HG03342 (cell line): ENCODE results near the gene RIMS1.
"Not testable (repeated sequence)": the region's sequence is repeated elsewhere in the genome, so short reads cannot be mapped to it uniquely, and the experiment has no call there.

Experiments
- ATAC-seq: cut with Tn5 transposase; IDR thresholded peaks from one replicate; pipeline ENCODE4 v1.9.1; 2021; ENCODE audit warnings: mild to moderate bottlenecking, moderate library complexity; ENCODE audit not compliant: unreplicated experiment

The RIMS1 gene

GRCh38 chr6:71967436-71967835 is 81.1 kb downstream of the RIMS1 start:
- no peak for ATAC-seq

- no peak for ATAC-seq
Observed at GRCh38 chr6:71977884-71978283, 91.5 kb downstream of the RIMS1 start.

GRCh38 chr6:71979911-71980310 is 93.6 kb downstream of the RIMS1 start:
- no peak for ATAC-seq

DNA sequence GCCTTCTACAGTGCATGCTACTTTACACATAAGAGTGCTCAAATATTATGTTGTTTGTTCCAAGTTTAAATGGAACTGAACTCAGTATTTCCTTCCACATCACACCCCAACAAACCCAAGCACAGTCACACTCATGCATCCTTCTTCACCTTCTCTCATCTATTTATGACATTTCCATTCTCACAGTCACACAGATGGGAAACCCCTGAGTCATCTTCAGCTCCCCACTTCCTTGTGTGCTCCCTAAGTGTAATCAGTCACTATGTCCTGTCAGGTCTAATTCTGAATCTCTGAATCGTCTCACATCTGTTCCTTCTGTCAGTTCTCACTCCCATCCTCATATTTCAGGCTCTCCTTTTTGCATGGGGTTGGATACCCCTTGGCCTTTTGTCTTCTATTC is 96.0 kb downstream of the RIMS1 start:
- peak; percentile 89 for ATAC-seq

DNA sequence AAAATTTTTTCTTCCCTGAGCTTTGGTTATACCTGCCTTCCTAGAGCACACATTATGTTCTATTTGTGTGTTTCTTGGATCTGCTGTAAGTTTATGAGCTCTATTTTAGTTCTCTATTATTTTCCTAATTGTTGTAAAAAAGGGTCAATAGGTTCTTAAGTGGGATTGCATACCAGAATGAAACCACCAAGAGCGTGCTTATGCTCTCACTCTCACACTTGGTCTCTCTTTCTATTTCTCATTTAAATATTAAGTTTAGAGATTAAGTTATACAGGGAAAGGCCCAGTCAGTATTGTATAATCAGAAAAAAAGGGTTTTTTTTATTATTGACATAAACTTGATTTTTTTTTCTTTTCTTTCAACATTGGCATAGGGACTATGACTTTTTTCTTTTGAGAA is 96.8 kb downstream of the RIMS1 start:
- no peak for ATAC-seq

- no peak for ATAC-seq
Observed at GRCh38 chr6:71994705-71995271, 108.4 kb downstream of the RIMS1 start.

- no peak for ATAC-seq
Observed at GRCh38 chr6:71997341-71997740, 111.0 kb downstream of the RIMS1 start.

DNA sequence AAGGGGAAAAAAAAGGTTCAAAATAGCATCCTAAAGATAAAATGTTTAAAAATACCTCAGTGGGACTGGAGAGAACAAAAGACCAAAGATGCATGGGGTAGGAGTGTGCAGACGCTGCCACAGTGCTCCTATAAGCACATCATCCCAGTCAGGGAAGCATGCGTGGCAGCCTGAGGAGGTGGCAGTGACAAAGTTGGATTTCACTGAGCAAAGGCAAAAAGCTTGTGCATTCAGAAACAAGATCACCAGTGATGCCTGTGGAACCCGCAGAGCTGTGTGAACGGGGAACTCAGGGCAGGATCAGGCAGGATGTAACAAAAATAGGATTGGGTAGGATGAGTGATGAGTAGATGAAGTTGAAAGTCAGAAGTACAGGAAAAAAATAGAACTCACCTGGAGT is 116.1 kb downstream of the RIMS1 start:
- no peak for ATAC-seq

GRCh38 chr6:72006591-72006990 is 120.2 kb downstream of the RIMS1 start:
- not testable (repeated sequence) for ATAC-seq

DNA sequence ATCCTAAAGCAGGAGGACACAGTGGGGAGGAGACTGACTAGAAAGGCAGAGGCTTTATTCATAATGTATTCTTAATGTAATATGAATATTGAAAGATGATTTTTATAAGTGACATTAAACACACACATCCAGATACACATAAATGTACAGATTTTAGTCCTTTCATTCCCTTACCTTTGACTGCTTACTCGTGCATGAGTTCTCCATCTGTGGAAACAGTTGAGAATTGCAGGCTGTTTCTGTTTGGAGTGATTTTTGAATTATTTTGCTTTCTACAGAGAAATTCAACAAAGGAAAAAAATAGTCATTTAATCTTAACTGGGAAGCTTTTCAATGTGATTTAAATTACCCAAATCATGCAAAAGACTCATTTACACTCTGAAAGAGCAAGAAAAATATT is 136.5 kb downstream of the RIMS1 start:
- no peak for ATAC-seq

DNA sequence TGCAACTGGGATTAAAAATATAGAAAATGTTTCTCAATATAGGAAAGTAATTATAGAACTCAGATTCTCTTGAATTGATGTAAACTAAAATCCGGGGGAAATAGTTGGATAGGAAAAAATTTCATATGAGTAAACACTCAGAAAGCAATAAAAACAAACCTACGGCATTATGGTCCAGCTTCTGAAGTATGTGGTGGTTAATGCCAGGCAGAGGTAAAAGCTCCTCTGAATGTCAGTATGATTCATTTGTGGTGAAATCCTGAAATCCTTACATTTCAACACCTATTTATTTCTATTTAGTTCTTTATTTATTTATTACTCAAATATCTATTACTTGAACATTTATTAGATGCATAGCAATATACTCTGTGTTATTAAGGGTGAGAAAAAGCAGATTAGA is 145.1 kb downstream of the RIMS1 start:
- ATAC-seq, result no peak

- ATAC-seq, result no peak
Observed at GRCh38 chr6:72032086-72032485, 145.7 kb downstream of the RIMS1 start.

- no peak for ATAC-seq
Observed at GRCh38 chr6:72035486-72035885, 149.1 kb downstream of the RIMS1 start.

DNA sequence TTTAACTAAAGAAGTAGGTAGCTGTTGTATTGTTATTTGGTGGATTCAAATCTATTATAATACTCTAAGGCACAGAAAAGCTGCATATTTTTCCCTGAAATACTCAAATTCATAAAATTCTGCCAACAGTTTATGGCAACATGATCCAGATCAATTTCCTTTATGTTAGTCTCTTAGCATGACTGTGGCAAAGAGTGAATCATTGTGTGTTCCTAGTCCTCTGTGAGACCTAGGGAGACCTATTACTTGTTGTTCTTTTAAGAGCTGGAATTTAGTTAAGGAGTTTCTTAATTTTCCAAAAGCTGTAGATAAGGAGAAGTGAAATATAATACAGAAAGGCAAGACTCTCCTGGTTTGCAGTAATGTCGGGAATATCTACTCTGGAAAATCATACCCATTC is 149.6 kb downstream of the RIMS1 start:
- ATAC-seq, result no peak

GRCh38 chr6:72037006-72037405 is 150.7 kb downstream of the RIMS1 start:
- ATAC-seq, result no peak

DNA sequence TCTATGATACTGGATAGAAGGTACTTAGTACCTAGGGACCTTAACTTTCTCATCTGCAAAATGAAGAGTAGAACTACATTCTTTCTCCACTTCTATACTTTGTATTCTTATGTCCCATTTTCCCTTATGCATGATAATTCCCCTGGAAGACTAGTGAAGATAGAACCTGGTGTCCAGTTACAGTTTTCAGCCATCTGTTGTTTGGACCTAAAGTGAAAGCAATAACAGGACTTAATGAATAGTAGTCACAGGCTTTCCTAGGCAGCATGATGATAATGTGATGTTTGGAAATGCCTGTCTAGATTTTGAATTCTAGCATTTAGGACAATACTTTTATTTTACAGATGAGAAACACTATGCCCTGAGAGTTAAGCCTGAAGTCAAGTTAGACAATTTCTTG is 153.8 kb downstream of the RIMS1 start:
- no peak for ATAC-seq

GRCh38 chr6:72042088-72042487 is 155.7 kb downstream of the RIMS1 start:
- ATAC-seq, result no peak

- no peak for ATAC-seq
Observed at GRCh38 chr6:72048080-72048479, 161.7 kb downstream of the RIMS1 start.

DNA sequence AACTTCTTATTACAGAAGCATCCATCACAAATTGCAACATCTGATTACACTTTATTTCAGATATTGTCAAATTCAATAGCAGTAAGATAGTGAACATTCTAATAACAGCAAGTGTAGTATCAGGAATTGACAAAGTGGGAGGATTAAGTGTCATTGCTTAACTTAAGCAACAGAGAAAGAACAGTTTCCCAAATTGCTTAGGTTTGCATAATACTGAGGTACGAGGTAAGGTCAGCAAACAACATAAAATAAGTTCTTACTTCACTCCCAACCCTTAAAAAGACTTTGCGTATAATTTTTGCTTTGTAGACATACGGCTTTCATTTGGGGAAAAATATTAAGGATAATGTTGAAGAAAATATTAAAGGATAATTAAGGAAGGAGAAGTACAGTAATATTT is 163.0 kb downstream of the RIMS1 start:
- ATAC-seq, result no peak

DNA sequence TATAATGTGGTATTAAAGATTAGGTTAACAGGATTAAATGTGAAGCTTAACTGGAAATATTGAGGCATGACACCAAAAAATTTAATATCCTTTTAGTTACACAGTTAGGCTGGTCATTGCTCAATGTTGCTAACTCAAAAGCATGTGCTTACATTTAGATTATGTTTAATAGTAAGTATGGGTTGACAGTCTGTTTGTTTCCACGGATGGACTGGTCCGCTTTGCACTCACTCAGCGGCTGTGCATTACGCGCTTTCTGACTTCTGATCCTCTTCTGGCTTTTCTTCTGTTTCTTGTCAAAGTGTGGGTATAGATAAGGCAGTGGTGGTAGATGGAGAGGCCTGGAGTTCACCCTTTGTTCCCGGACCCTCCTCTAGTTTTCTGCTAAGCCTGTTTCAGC is 174.9 kb downstream of the RIMS1 start:
- ATAC-seq, result no peak

- ATAC-seq, result no peak
Observed at GRCh38 chr6:72064399-72064975, 178.1 kb downstream of the RIMS1 start.

DNA sequence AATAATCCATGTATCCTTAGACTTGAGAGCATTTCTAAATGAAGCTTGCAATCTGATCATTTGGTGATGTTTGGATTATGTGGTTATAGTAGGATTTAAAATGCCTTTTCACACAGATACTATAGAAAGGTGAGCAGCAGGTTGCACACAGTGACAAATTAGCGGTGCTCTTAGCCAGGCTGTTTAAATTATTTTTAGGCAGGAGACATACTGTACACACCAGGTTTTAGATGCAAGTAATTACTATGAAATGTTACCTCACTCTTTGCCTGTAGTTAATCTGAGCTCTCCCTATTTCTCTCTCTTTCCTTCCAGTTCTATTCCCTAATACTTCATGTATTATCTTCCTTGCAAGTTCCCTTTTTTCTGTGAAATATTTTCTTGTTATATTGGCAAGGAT is 191.7 kb downstream of the RIMS1 start:
- ATAC-seq, result no peak

DNA sequence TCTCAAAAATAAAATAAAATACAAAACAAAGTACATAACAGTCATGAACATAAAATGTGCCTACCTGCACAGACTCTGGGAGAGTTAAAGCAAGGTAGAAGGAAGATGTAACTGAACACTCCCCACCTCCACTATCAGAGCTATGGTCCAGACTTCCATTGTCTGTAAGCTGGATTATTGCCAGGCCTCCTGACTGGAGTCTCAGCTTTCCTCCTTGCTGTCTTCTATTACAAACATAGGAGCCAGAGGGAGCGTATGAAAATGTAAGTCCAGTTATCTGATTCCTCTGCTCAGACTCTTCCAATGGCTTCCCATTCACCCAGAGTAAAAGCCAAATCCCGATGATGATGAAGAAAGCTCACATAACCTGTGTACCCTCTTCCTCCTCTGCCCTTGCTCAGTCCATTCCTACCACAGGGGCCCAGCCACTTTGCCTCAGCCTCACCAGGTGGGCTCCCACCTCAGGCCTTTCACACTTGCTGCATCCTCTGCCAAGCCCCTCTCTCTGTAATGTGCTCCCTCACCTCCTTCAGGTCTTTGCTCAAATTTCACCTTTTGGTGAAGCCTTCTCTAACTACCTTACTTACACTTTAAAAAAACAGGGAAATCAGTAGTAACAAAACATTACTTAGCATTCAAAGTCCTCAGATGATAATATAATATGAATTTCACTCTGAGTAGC is 194.1 kb downstream of the RIMS1 start:
- ATAC-seq, result no peak
